Activated CD8-positive, alpha-beta T cell treated with anti-CD3 and anti-CD28 coated beads for 36 hours (primary cell): ENCODE measurements around the gene CDH23. TPM values are rescaled to one million over a fixed set of nuclear protein-coding genes. Genes with fewer than 3 reads are reported as not detected.

Experiments
- ATAC-seq: fragments of 200-7000 bp; cut with Tn5 transposase; one replicate; pipeline ENCODE4 v1.10.0; 2021; ENCODE audit warnings: mild to moderate bottlenecking, moderate library complexity
- CTCF ChIA-PET: fragments of 350-600 bp; sonication (Branson Sonifier 250); formaldehyde crosslinking; loops from one replicate; lab custom pipeline; 2021; ENCODE audit warnings: antibody characterized with exemption; lab: Charles Lee
- POLR2A ChIA-PET: fragments of 350-600 bp; sonication (Branson Sonifier 250); formaldehyde crosslinking; loops from one replicate; lab custom pipeline; 2021; ENCODE audit warnings: antibody characterized with exemption; lab: Charles Lee
- DNase-seq: peaks from one replicate; pipeline ENCODE4 v3.0.0-alpha.2; 2020
- H3K27ac Mint-ChIP-seq: one replicate; pipeline ENCODE4 v1.8.0; 2021; ENCODE audit warnings: mild to moderate bottlenecking, mixed read lengths
- H3K27me3 Mint-ChIP-seq: one replicate; pipeline ENCODE4 v1.8.0; 2021; ENCODE audit warnings: mixed read lengths
- H3K36me3 Mint-ChIP-seq: one replicate; pipeline ENCODE4 v1.8.0; 2021; ENCODE audit warnings: low read depth, mixed read lengths
- H3K4me1 Mint-ChIP-seq: one replicate; pipeline ENCODE4 v1.8.0; 2021; ENCODE audit warnings: low read depth, mixed read lengths
- H3K4me3 Mint-ChIP-seq: one replicate; pipeline ENCODE4 v1.8.0; 2021; ENCODE audit warnings: mild to moderate bottlenecking, moderate library complexity, mixed read lengths
- H3K9me3 Mint-ChIP-seq: one replicate; pipeline ENCODE4 v1.8.0; 2021; ENCODE audit warnings: mixed read lengths
- CTCF ChIP-seq: fragments of 200-600 bp; IDR thresholded peaks from one replicate; pipeline ENCODE4 v1.8.0; 2022; ENCODE audit warnings: antibody characterized with exemption, mild to moderate bottlenecking
- intact Hi-C: fragments of 100-400 bp; cut with micrococcal nuclease; formaldehyde crosslinking; loops from one replicate; pipeline ENCODE4 v1.10.0; 2022
- total RNA-seq, 2 experiments: library from RNA; stranded (reverse); gene quantifications; one replicate each; pipeline ENCODE4 v1.2.3, GENCODE V29; 2021

The CDH23 gene
- total RNA-seq, 2 experiments from 2014 or later: 2.4 to 2.7 TPM

GRCh38 chr10:71486484-71487114, 89.9 kb downstream of the CDH23 start:
- H3K9me3 Mint-ChIP-seq: peaks cover 9% of the 10 kb centered on the region
- H3K27me3 Mint-ChIP-seq: peaks cover 2% of the 10 kb centered on the region
- ChIA-PET CTCF (interaction anchor here (0.6 to 2.8 kb wide), 9 partner anchors 10 to 222 kb away, joined by 3 to 9 read pairs (median 4); no protein-coding TSS in a partner anchor), POLR2A (no interaction called here)
- no peak overlapping the region for H3K4me3 Mint-ChIP-seq
- DNase-seq (peak; percentile 77), ATAC-seq (peak; percentile 74)
- no peak overlapping the region for H3K27ac Mint-ChIP-seq
- no peaks in the 10 kb centered on the region for H3K4me1 Mint-ChIP-seq
- peak; percentile 70 for TF ChIP-seq CTCF
- intact Hi-C loops: loop anchor here (2.0 kb wide), 1 partner anchor 84 kb away; no protein-coding TSS in a partner anchor
- no peaks in the 10 kb centered on the region for H3K36me3 Mint-ChIP-seq

GRCh38 chr10:71487726-71488125, 91.0 kb downstream of the CDH23 start:
- Mint-ChIP-seq H3K4me1 (no peaks in the 10 kb centered on the region), H3K27ac (no peak overlapping the region), H3K27me3 (peaks cover 2% of the 10 kb centered on the region), H3K4me3 (no peak overlapping the region), H3K9me3 (peaks cover 9% of the 10 kb centered on the region), H3K36me3 (no peaks in the 10 kb centered on the region)
- ChIA-PET POLR2A (no interaction called here), CTCF (interaction anchor here (1.4 to 2.8 kb wide), 2 partner anchors 80 to 82 kb away, joined by 3 to 9 read pairs; no protein-coding TSS in a partner anchor)
- intact Hi-C loops: loop anchor here (2.0 kb wide), 1 partner anchor 83 kb away; no protein-coding TSS in a partner anchor
- DNase-seq: no peak
- TF ChIP-seq CTCF: no peak
- ATAC-seq: no peak

GRCh38 chr10:71489077-71489476, 92.4 kb downstream of the CDH23 start:
- CTCF ChIA-PET: interaction anchor here (1.1 to 2.8 kb wide), 3 partner anchors 79 to 208 kb away, joined by 3 to 9 read pairs (median 3); no protein-coding TSS in a partner anchor
- Mint-ChIP-seq H3K27ac (no peak overlapping the region), H3K27me3 (peaks cover 2% of the 10 kb centered on the region), H3K4me3 (no peak overlapping the region), H3K9me3 (peaks cover 9% of the 10 kb centered on the region), H3K36me3 (no peaks in the 10 kb centered on the region), H3K4me1 (peaks cover 10% of the 10 kb centered on the region)
- DNase-seq: no peak
- no peak for TF ChIP-seq CTCF
- intact Hi-C loops: no loop called here
- ATAC-seq: no peak
- POLR2A ChIA-PET: no interaction called here

GRCh38 chr10:71492872-71493271, 96.2 kb downstream of the CDH23 start:
- H3K36me3 Mint-ChIP-seq: no peaks in the 10 kb centered on the region
- peak; percentile 61 for ATAC-seq

More at GRCh38 chr10:71492872-71493271, 96.2 kb downstream of the CDH23 start:
- ChIA-PET CTCF (interaction anchor here (1.4 kb wide), 1 partner anchor 77 kb away, joined by 3 read pairs; no protein-coding TSS in a partner anchor), POLR2A (no interaction called here)
- Mint-ChIP-seq H3K27ac (no peak overlapping the region), H3K9me3 (peaks cover 9% of the 10 kb centered on the region), H3K27me3 (no peaks in the 10 kb centered on the region), H3K4me3 (no peak overlapping the region), H3K4me1 (peaks cover 16% of the 10 kb centered on the region)
- no peak for TF ChIP-seq CTCF
- peak; percentile 28 for DNase-seq
- intact Hi-C loops: no loop called here
